ENCODE data around the gene RAPGEF4. TPM values are rescaled to one million over a fixed set of nuclear protein-coding genes. Genes with fewer than 3 reads are reported as not detected.

The RAPGEF4 gene
- 10 to 100 TPM in 2 of 5 donors, 1 to 10 TPM in 2, not detected in 1; 5.3 to 23.7 (median 11.7) TPM for total RNA-seq
- polyA plus RNA-seq, result 1 to 10 TPM; 3.6 to 9.8 (median 3.9) TPM
- long read RNA-seq, donor 1, result 0 reads
- long read RNA-seq, donor 2, result 0 reads
- long read RNA-seq, donor 3, result 0 reads
- long read RNA-seq, donor 4, result 0 reads
- long read RNA-seq, donor 5, result 0 reads
- long read RNA-seq, donor 6, result 0 reads
- long read RNA-seq, donor 7, result 0 reads
- long read RNA-seq, donor 8, result 0 reads
- long read RNA-seq, donor 9, result 0 reads
- long read RNA-seq, donor 10, result 0 reads

DNA sequence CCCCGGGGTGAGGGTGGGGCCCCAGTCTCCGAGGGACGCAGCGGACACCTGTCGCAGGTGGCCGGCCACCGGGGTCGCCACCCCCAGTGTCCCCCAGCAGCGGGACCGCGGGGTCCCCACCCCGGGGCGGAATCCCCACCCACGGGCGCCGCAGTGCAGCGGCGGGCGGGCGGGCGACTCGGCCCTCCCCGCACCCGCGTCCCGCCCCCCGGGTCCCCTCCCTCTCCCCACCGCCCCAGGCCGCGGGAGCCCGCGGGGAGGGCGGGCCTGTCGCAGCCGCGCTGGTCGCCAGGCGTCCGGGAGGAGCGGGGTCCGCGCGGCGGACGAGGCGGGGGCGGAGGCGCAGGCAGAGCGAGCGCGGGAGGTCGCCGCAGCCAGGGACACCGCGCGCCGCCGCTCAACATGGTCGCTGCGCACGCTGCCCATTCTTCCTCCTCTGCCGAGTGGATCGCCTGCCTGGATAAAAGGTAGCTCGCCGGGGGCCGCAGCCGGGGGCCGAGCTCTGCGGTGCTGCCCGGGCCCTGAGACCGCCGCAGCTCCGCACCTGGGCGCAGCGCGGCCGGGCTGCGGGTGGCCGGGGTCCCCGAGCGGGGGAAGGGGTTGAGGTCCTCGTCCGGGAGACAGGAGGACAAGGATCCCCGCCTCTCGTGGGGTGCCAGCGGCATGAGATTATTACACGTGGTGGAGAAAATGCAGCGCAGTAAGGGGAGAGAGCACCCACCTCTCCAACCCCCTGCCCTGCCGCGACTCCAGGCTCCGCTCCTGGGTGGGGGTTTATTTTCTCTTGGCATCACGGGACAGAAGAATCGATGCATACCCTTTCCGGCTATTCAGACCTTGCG, at the start of gene RAPGEF4:
Gene RAPGEF4 (plus strand): TSS at position 264 of the 842 bp plus-strand sequence. CDS start 139 bp downstream, at position 403.
- Histone ChIP-seq H3K27ac (no peak within 1 kb of the TSS), H3K36me3 (no peaks in the 10 kb centered on the region), H3K4me1 (peaks cover 0 to 16% (median 13%) of the 10 kb centered on the region in 4 donors), H3K27me3 (peaks cover 0 to 48% (median 19%) of the 10 kb centered on the region in 3 donors), H3K9me3 (no peaks in the 10 kb centered on the region), H3K4me3 (peak within 1 kb of the TSS; percentile 47 to 64 (median 58))
- TF ChIP-seq POLR2A (IDR thresholded peaks at IDR 0.05), result no peak
- TF ChIP-seq EP300 (IDR thresholded peaks at IDR 0.05), result no peak
- TF ChIP-seq, protein P1, sequence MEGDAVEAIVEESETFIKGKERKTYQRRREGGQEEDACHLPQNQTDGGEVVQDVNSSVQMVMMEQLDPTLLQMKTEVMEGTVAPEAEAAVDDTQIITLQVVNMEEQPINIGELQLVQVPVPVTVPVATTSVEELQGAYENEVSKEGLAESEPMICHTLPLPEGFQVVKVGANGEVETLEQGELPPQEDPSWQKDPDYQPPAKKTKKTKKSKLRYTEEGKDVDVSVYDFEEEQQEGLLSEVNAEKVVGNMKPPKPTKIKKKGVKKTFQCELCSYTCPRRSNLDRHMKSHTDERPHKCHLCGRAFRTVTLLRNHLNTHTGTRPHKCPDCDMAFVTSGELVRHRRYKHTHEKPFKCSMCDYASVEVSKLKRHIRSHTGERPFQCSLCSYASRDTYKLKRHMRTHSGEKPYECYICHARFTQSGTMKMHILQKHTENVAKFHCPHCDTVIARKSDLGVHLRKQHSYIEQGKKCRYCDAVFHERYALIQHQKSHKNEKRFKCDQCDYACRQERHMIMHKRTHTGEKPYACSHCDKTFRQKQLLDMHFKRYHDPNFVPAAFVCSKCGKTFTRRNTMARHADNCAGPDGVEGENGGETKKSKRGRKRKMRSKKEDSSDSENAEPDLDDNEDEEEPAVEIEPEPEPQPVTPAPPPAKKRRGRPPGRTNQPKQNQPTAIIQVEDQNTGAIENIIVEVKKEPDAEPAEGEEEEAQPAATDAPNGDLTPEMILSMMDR (IDR thresholded peaks at IDR 0.05), result no peak
- no peak for TF ChIP-seq POLR2AphosphoS5 (IDR thresholded peaks at IDR 0.05)
- intact Hi-C loops (cut with DNase I; ENCODE audit: low total_unique reads), result no loop called here
- WGBS, 5 donors, result 1 to 3% (median 2%) methylated on average over 22 to 95 of the region's 95 CpGs
- DNase-seq, result peak in 1 of 2 donors; percentile 76

DNA sequence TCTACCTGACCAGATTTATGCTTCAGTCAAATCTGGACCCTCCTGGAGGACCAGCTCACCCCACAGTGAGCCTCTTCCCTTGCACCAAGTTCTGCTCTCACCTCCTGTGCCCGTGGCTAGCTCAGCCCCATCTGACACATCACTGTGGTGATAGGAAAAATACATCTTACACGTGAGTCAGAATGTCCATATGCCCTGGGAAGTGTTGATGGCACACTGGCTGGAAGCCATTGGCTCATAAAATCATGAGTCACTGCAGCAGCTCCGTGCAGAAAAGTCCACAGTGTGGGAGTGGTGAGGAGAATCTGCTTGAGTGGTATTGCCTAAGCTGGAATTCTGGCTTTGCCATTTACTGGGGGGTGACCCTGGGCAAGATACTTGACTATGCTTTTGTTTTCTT, 42.6 kb upstream of the RAPGEF4 start:
- Histone ChIP-seq H3K27ac (no peak overlapping the region), H3K9me3 (peaks cover 0 to 5% (median 0%) of the 10 kb centered on the region in 4 donors), H3K4me1 (peaks cover 0 to 9% (median 0%) of the 10 kb centered on the region in 4 donors), H3K36me3 (no peaks in the 10 kb centered on the region), H3K4me3 (no peak overlapping the region), H3K27me3 (no peaks in the 10 kb centered on the region)
- TF ChIP-seq POLR2AphosphoS5 (IDR thresholded peaks at IDR 0.05), result peak in 1 of 3 donors; percentile 72
- no peak for TF ChIP-seq POLR2A (IDR thresholded peaks at IDR 0.05)
- TF ChIP-seq, protein P1 (IDR thresholded peaks at IDR 0.05), result no peak
- no peak for TF ChIP-seq EP300 (IDR thresholded peaks at IDR 0.05)
- WGBS, 5 donors, result 2 to 13% (median 11%) methylated on average over 3 of the region's 3 CpGs
- intact Hi-C loops (cut with DNase I; ENCODE audit: low total_unique reads), result no loop called here
- DNase-seq, result peak; percentile 51 to 72

GRCh38 chr2:172693529-172694455, 41.9 kb upstream of the RAPGEF4 start:
- intact Hi-C loops (cut with DNase I; ENCODE audit: low total_unique reads), result no loop called here
- 67 to 71% (median 69%) methylated on average over 8 of the region's 8 CpGs for WGBS, 5 donors
- Histone ChIP-seq H3K4me1 (peaks cover 0 to 9% (median 0%) of the 10 kb centered on the region in 4 donors), H3K27me3 (no peaks in the 10 kb centered on the region), H3K4me3 (no peak overlapping the region), H3K36me3 (no peaks in the 10 kb centered on the region), H3K9me3 (peaks cover 0 to 4% (median 0%) of the 10 kb centered on the region in 4 donors), H3K27ac (no peak overlapping the region)
- TF ChIP-seq POLR2A (IDR thresholded peaks at IDR 0.05) (no peak), POLR2AphosphoS5 (IDR thresholded peaks at IDR 0.05) (no peak), EP300 (IDR thresholded peaks at IDR 0.05) (no peak)
- TF ChIP-seq, protein P1 (IDR thresholded peaks at IDR 0.05), result no peak
- DNase-seq, result no peak

GRCh38 chr2:172697296-172697695, 38.3 kb upstream of the RAPGEF4 start:
- Histone ChIP-seq H3K27ac (no peak overlapping the region), H3K27me3 (no peaks in the 10 kb centered on the region), H3K4me3 (no peak overlapping the region), H3K36me3 (no peaks in the 10 kb centered on the region), H3K4me1 (peaks cover 0 to 9% (median 0%) of the 10 kb centered on the region in 4 donors), H3K9me3 (no peaks in the 10 kb centered on the region)
- no peak for DNase-seq
- TF ChIP-seq, protein P1 (IDR thresholded peaks at IDR 0.05), result no peak
- no peak for TF ChIP-seq POLR2A (IDR thresholded peaks at IDR 0.05)
- TF ChIP-seq POLR2AphosphoS5 (IDR thresholded peaks at IDR 0.05), result no peak
- TF ChIP-seq EP300 (IDR thresholded peaks at IDR 0.05), result no peak
- intact Hi-C loops (cut with DNase I; ENCODE audit: low total_unique reads), result no loop called here
- WGBS, 5 donors, result 47 to 80% (median 78%) methylated on average over 3 of the region's 3 CpGs

Data from stomach (tissue), 19 donors.